Muscle of arm (tissue), 14 donors: ENCODE results near the gene ADGRL4. TPM values are rescaled to one million over a fixed set of nuclear protein-coding genes. Genes with fewer than 3 reads are reported as not detected.
"Not testable (repeated sequence)": the region's sequence is repeated elsewhere in the genome, so short reads cannot be mapped to it uniquely, and the experiment has no call there.

Experiments
- DNase-seq: peaks from one replicate; pipeline ENCODE4 v3.0.0-alpha.2; 2013
- long read RNA-seq, 11 donors: transcript quantifications; one replicate each; lab custom pipeline, GENCODE V29; 2026
- polyA plus RNA-seq, 12 donors: library from polyadenylated mRNA; unstranded; fragments of 120-200 nt; gene quantifications; one replicate each; pipeline ENCODE4 v1.2.1, GENCODE V29; 2013; ENCODE audit not compliant: insufficient read length in 12 of 12

The ADGRL4 gene
- polyA plus RNA-seq, result 10 to 100 TPM in 11 of 12 donors, not detected in 1; 11.7 to 24.9 (median 19.5) TPM
- long read RNA-seq, donor 1, result 0 reads
- long read RNA-seq, donor 2, partial matches to known transcripts, result 0 of 4 reads
- long read RNA-seq, donor 2, other reads (novel, unspliced or antisense), result 0 of 4 reads
- long read RNA-seq, donor 3, partial matches to known transcripts, result 0 of 2 reads
- long read RNA-seq, donor 3, other reads (novel, unspliced or antisense), result 0 of 2 reads
- long read RNA-seq, donor 4, partial matches to known transcripts, result 0 of 3 reads
- long read RNA-seq, donor 4, other reads (novel, unspliced or antisense), result 0 of 3 reads
- long read RNA-seq, donor 5, partial matches to known transcripts, result 0 of 4 reads
- long read RNA-seq, donor 5, other reads (novel, unspliced or antisense), result 0 of 4 reads
- long read RNA-seq, donor 6, partial matches to known transcripts, result 0 of 1 reads
- long read RNA-seq, donor 6, other reads (novel, unspliced or antisense), result 0 of 1 reads
- long read RNA-seq, donor 7, partial matches to known transcripts, result 0 of 3 reads
- long read RNA-seq, donor 7, other reads (novel, unspliced or antisense), result 0 of 3 reads
- long read RNA-seq, donor 8, transcript ADGRL4-201 (15 exons, 3,527 nt), result major isoform, 7 of 7 reads
- long read RNA-seq, donor 8, partial matches to known transcripts, result 0 of 7 reads
- long read RNA-seq, donor 8, other reads (novel, unspliced or antisense), result 0 of 7 reads
- long read RNA-seq, donor 9, partial matches to known transcripts, result 0 of 3 reads
- long read RNA-seq, donor 9, other reads (novel, unspliced or antisense), result 0 of 3 reads
- long read RNA-seq, donor 10, transcript ADGRL4-201 (15 exons, 3,527 nt), result major isoform, 7 of 7 reads
- long read RNA-seq, donor 10, partial matches to known transcripts, result 0 of 7 reads
- long read RNA-seq, donor 10, other reads (novel, unspliced or antisense), result 0 of 7 reads
- long read RNA-seq, donor 11, transcript ADGRL4-201 (15 exons, 3,527 nt), result major isoform, 5 of 5 reads
- long read RNA-seq, donor 11, partial matches to known transcripts, result 0 of 5 reads
- long read RNA-seq, donor 11, other reads (novel, unspliced or antisense), result 0 of 5 reads

DNA sequence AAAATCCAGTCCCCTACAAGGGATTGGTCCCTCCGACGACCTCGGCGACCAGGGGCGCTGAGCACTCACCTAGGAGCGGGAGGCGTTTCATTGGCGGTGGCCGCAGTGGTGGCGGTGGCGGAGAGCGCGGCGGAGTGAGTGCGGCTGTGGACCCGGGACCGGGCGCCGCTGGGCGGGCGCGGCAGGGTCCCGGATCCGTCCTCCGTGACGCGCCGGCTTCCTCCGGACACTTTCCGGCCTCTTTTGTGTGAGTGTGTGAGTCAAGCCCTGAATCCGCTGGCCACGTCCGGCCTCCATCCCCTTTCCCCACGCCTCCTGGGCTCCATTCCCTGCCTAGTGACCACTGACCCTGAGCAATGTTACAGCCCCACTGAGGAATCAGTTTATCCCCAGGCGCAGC is at the start of gene ADGRL4:
Gene ADGRL4 (minus strand): TSS at position 167 of the 400 bp plus-strand sequence. CDS start 76 bp downstream, at position 91.
- DNase-seq, result peak; percentile 14

DNA sequence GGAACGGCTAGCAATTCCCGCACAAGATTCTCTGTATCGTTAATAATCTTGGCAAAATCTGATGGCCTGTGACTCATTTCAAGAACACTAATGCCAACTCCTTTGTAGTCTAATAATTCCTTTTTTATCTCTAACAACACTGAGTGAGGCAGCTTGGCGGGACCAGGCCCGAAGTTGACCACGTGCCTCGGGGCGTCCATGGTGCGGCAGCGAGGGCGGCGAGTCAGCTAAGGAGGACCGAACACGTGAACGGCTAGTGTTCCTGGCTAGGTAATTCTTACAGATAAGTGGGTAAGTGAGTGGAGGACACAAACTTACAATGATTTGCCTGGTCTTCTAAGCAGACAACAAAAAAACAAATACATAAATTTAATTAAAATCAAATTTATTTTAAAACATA is 49.3 kb upstream of the ADGRL4 start:
- no peak for DNase-seq

GRCh38 chr1:79052829-79053449 is 46.4 kb upstream of the ADGRL4 start:
- no peak for DNase-seq

- DNase-seq, result no peak
These were observed 38.6 kb upstream of the ADGRL4 start for GRCh38 chr1:79044974-79045650.

DNA sequence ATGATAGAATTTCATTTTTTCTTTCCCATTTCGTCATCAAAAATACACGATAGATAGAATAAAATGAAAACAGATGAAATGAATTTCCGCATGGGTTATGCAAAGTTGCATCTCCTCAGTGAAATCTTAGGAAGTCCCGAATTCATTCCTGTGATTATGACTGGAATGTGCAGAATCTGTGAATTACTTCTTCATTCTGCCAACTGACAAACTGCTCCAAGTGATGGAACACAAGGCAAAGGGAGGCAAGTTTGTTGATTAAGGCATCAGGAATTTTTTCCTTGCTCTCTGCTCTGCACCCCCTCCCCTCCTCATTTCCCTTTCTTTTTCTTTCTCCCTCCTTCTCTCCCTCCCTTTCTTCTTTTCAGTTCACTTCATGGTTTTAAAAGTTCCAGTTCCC is 37.0 kb upstream of the ADGRL4 start:
- DNase-seq, result no peak

DNA sequence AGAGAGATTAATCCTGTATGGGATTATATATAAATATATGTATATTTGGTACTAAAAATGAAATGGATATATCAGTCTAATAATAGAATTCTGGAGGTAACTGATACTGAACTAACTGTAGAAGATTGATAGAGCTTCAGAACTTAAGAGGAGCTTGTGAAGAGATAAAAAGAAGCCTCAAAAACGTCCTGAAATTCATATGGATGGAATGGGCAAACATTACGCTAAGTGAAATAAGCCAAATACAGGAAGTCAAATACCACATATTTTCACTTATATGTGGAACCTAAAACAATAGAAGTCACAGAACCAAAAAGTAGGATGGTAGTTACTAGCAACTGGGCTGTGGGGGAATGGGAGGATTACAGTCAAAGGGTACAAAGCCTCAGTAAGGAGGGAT is 36.0 kb upstream of the ADGRL4 start:
- DNase-seq, result no peak

- no peak for DNase-seq
These were observed 35.6 kb upstream of the ADGRL4 start for GRCh38 chr1:79042117-79042516.

DNA sequence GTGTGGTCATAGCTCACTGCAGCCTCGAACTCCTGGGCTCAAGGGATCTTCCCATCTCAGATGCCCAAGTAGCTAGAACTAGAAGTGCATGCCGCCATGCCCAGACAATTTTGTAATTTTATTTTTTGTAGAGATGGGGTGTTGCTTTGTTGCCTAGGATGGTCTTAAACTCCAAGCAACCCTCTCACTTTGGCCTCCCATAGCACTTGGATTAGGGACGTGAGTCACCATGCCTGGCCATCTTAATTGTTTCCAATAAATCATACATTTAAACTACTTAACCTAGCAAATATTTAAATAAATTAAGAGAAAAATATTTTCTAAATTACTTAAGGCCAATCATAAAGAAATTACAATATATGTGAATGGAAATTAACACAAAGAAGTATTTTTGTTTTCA is 35.1 kb upstream of the ADGRL4 start:
- DNase-seq, result no peak

DNA sequence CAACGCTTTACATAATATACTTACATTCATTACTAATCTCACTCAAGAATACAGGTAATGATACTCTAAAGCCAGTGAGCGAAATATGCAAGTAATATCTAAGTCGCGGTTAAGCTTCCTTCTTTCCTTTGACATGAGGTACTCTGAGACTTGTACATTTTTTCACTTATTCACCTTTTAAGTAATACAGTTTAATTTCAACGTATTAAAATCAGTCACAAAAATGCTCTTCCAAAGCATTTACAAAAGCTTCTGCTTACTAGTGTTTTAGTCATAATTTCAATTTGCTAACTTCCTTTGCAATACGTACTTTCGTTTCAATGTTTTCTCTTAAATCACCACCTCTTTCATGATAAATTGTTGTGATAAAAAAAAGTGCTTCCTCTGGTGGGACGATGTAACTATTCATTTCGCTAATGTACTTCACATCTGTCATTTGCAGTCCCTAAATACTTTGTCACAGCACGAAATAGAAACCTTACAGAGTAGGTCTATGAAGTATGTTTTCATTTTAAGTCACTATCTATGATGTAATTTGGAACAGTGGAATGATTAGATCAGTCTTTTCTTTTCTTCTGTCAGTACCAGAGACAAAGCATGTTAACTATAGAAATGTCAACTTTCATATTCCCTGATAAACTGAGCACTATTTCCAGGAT is 34.0 kb upstream of the ADGRL4 start:
- DNase-seq, result peak; percentile 12

GRCh38 chr1:79037085-79037484 is 30.6 kb upstream of the ADGRL4 start:
- DNase-seq, result no peak

DNA sequence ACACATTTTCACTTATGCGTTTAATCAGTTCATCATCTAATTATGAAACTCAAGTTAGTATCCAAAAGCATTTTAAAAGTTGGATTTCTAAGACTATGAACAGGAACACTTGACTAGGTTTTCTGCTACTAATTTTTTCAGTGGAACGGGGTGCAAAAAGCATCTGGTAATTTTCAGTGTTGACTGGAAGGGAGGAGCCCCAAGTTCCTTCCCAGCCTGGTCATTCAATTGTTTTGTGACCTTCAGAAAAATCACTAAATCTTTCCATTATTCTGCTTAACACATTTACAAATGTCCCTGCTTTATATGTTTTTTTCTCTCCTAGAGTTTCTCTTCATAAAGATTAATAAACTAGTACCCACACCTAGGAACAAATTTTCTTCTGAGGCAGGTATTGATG is 6.0 kb upstream of the ADGRL4 start:
- DNase-seq, result no peak

DNA sequence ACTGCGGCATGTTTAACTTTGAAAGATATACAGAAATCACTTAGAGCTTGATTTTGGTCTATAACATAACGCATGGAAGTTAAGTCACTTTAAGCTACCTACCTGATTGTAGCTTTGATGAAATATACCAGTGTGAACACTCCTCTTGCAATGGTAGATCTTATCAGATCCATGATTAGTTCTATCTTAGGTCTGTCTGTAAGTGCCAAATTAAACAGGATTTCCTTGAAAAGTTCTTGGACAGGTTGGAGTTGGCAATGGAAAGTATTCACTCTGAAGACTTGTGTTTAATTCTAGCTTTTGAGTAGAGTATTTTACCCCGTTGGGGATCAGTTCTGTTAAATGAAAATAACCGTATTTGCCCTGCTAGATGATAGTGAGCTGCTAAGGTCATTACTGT is 4.1 kb upstream of the ADGRL4 start:
- DNase-seq, result no peak

DNA sequence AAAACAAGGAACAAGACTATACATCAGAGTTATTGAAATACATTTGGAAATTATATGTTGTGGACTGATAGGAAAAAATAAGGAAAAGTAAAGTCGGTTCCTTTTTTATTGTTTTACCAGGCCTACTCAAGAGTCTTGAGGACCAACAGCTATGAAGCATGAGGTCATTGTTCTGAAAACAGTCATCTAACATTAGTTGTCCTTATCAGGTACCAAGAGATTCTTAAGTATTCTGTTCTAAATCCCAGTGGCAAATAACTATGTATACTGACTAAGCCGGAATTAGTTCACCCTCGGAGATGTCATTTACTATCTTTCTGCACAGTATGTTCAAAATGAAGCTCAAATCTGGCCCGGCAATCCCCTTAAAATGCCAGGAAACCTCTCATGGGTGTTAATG is 585 bp downstream of the ADGRL4 start:
- DNase-seq, result no peak

GRCh38 chr1:79004916-79005315 is 1.6 kb downstream of the ADGRL4 start:
- no peak for DNase-seq

GRCh38 chr1:78996791-78997190 is 9.7 kb downstream of the ADGRL4 start:
- DNase-seq, result no peak

GRCh38 chr1:78987042-78987441 is 19.5 kb downstream of the ADGRL4 start:
- DNase-seq, result no peak

GRCh38 chr1:78980511-78980910 is 26.0 kb downstream of the ADGRL4 start:
- peak; percentile 34 for DNase-seq

GRCh38 chr1:78972723-78973122 is 33.8 kb downstream of the ADGRL4 start:
- no peak for DNase-seq

DNA sequence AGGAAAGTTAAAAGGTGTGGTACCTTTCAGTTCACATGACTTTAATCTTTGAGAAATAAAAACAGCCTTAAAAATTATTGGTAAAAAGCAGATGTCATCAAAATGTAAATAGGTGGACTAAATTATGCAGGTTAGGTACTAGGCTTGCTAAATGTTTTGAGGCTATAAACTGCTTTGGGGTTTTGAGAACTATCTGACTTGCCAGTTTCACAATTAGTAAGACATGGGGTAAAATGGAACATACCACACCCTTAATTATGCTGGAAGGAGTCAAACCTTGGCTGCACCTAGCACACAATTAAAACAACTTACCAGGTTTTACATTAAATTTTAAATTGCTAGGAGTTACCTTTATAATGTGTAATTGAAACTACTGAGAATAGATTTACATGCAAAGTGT is 39.4 kb downstream of the ADGRL4 start:
- not testable (repeated sequence) for DNase-seq

- DNase-seq, result no peak
These were observed 47.8 kb downstream of the ADGRL4 start for GRCh38 chr1:78958711-78959110.

- DNase-seq, result no peak
These were observed 55.7 kb downstream of the ADGRL4 start for GRCh38 chr1:78950826-78951225.
